ENCODE data around the gene GYPE.
A peak's percentile ranks its signal among the peaks of the same experiment; 100 is the strongest.
"Not testable (repeated sequence)": the region's sequence is repeated elsewhere in the genome, so short reads cannot be mapped to it uniquely, and the experiment has no call there.

GYPE gene

GRCh38 chr4:143911528-143912417, 6.4 kb upstream of the GYPE start:
- ATAC-seq: peak; percentile 59

GRCh38 chr4:143910906-143911305, 5.5 kb upstream of the GYPE start:
- ATAC-seq: peak; percentile 27; the same call in 1 of the 3 replicates

GRCh38 chr4:143907811-143908210, 2.5 kb upstream of the GYPE start:
- ATAC-seq: peak; percentile 77

- not testable (repeated sequence) for ATAC-seq
Observed at GRCh38 chr4:143904431-143904830, 928 bp downstream of the GYPE start.

- not testable (repeated sequence) for ATAC-seq
Observed at GRCh38 chr4:143890323-143890722, 15.0 kb downstream of the GYPE start.

- ATAC-seq: not testable (repeated sequence)
Observed at GRCh38 chr4:143888189-143888588, 17.2 kb downstream of the GYPE start.

- ATAC-seq: not testable (repeated sequence)
Observed at GRCh38 chr4:143884965-143885364, 20.4 kb downstream of the GYPE start.

- ATAC-seq: no peak
- TF ChIP-seq CSRNP3 (CRISPR knock-in tag; IDR thresholded peaks at IDR 0.05) (no peak), ISL1 (CRISPR knock-in tag; IDR thresholded peaks at IDR 0.05) (no peak)
Observed at GRCh38 chr4:143883529-143883928, 21.8 kb downstream of the GYPE start.

GRCh38 chr4:143882892-143883291, 22.5 kb downstream of the GYPE start:
- TF ChIP-seq POU6F1 (CRISPR knock-in tag; IDR thresholded peaks at IDR 0.05; ENCODE audit: borderline replicate concordance, low read depth) (no peak), ZNF70 (CRISPR knock-in tag; IDR thresholded peaks at IDR 0.05) (no peak), SNAI2 (CRISPR knock-in tag; IDR thresholded peaks at IDR 0.05) (no peak), ZFP3 (CRISPR knock-in tag; IDR thresholded peaks at IDR 0.05) (no peak), ZNF565 (CRISPR knock-in tag; conservative IDR thresholded peaks at IDR 0.05; ENCODE audit: low read depth) (no peak)
- no peak for ATAC-seq

GRCh38 chr4:143879561-143879960, 25.8 kb downstream of the GYPE start:
- not testable (repeated sequence) for ATAC-seq

GRCh38 chr4:143875357-143875756, 30.0 kb downstream of the GYPE start:
- ATAC-seq: not testable (repeated sequence)

- ATAC-seq: not testable (repeated sequence)
Observed at GRCh38 chr4:143870523-143871268, 34.7 kb downstream of the GYPE start.

- not testable (repeated sequence) for ATAC-seq
Observed at GRCh38 chr4:143869925-143870324, 35.4 kb downstream of the GYPE start.

GRCh38 chr4:143862716-143863115, 42.6 kb downstream of the GYPE start:
- ATAC-seq: not testable (repeated sequence)

Measured in SK-N-SH treated with all-trans-retinoic acid at 6 μM for 48 hours (cell line).